Activated CD4-positive, CD25-positive, alpha-beta regulatory T cell (primary cell): ENCODE results near the gene FGF11.
A peak's percentile ranks its signal among the peaks of the same experiment; 100 is the strongest.
"Not testable (repeated sequence)": the region's sequence is repeated elsewhere in the genome, so short reads cannot be mapped to it uniquely, and the experiment has no call there.

Experiments used
- DNase-seq, 4 experiments: peaks; one replicate each; lab custom pipeline; 2025; lab: John Stamatoyannopoulos, UW

Gene FGF11

GRCh38 chr17:7479213-7480088, 40.1 kb downstream of the FGF11 start, which contains the start of gene ZBTB4:
ZBTB4 (minus strand) TSS chr17:7479631; CDS start chr17:7466801, 12,830 bp downstream.
- peak; percentile 16 to 66 (median 52) for DNase-seq

- no peak for DNase-seq
These were observed 40.7 kb downstream of the FGF11 start for GRCh38 chr17:7480089-7480384.

- not testable (repeated sequence) for DNase-seq
These were observed 42.0 kb downstream of the FGF11 start, which contains the start of gene SLC35G6 for GRCh38 chr17:7481275-7481674. SLC35G6 (plus strand) TSS chr17:7481446; CDS start chr17:7481517, 71 bp downstream.

- DNase-seq: not testable (repeated sequence)
These were observed 42.8 kb downstream of the FGF11 start for GRCh38 chr17:7481842-7482741.

GRCh38 chr17:7482742-7483088, 43.4 kb downstream of the FGF11 start:
- DNase-seq: not testable (repeated sequence)

- DNase-seq: peak; percentile 86 to 94 (median 92)
These were observed 44.1 kb downstream of the FGF11 start for GRCh38 chr17:7483255-7484066.

- peak; percentile 95 to 99 (median 96) for DNase-seq
These were observed 45.0 kb downstream of the FGF11 start, which contains the start of gene POLR2A for GRCh38 chr17:7484067-7484918. POLR2A (plus strand) TSS chr17:7484366.

- no peak for DNase-seq
These were observed 45.6 kb downstream of the FGF11 start for GRCh38 chr17:7484919-7485377.

GRCh38 chr17:7486181-7486580, 46.9 kb downstream of the FGF11 start:
- no peak for DNase-seq

GRCh38 chr17:7490144-7490543, 50.8 kb downstream of the FGF11 start:
- no peak for DNase-seq

GRCh38 chr17:7491583-7491982, 52.3 kb downstream of the FGF11 start:
- no peak for DNase-seq

- DNase-seq: no peak
These were observed 54.6 kb downstream of the FGF11 start for GRCh38 chr17:7493941-7494340.
